PFSK-1 (cell line): ENCODE data around the gene TMEM132D.

ENCODE experiments used
- POLR2AphosphoS5 ChIP-seq: IDR thresholded peaks from 2 replicates; pipeline ENCODE4 v1.6.1; 2012; ENCODE audit warnings: low read depth, mild to moderate bottlenecking, control low read depth, low read length, moderate library complexity
- TF ChIP-seq, protein P1 (sequence below), 2 experiments: IDR thresholded peaks; 2 replicates each; pipeline versions ENCODE4 v1.6.1 to v1.8.0; 2011 to 2012; ENCODE audit warnings: low read depth in 2 of 2, low read length in 2 of 2, control low read depth in 1 of 2, inconsistent platforms in 1 of 2, mild to moderate bottlenecking in 1 of 2, moderate library complexity in 1 of 2; ENCODE audit not compliant: insufficient read depth in 1 of 2

- TF ChIP-seq POLR2AphosphoS5 = no peak
- TF ChIP-seq, protein P1, sequence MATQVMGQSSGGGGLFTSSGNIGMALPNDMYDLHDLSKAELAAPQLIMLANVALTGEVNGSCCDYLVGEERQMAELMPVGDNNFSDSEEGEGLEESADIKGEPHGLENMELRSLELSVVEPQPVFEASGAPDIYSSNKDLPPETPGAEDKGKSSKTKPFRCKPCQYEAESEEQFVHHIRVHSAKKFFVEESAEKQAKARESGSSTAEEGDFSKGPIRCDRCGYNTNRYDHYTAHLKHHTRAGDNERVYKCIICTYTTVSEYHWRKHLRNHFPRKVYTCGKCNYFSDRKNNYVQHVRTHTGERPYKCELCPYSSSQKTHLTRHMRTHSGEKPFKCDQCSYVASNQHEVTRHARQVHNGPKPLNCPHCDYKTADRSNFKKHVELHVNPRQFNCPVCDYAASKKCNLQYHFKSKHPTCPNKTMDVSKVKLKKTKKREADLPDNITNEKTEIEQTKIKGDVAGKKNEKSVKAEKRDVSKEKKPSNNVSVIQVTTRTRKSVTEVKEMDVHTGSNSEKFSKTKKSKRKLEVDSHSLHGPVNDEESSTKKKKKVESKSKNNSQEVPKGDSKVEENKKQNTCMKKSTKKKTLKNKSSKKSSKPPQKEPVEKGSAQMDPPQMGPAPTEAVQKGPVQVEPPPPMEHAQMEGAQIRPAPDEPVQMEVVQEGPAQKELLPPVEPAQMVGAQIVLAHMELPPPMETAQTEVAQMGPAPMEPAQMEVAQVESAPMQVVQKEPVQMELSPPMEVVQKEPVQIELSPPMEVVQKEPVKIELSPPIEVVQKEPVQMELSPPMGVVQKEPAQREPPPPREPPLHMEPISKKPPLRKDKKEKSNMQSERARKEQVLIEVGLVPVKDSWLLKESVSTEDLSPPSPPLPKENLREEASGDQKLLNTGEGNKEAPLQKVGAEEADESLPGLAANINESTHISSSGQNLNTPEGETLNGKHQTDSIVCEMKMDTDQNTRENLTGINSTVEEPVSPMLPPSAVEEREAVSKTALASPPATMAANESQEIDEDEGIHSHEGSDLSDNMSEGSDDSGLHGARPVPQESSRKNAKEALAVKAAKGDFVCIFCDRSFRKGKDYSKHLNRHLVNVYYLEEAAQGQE (IDR thresholded peaks at IDR 0.05; ENCODE audit: insufficient read depth in 1 of 2, low read depth in 2 of 2, low read length in 2 of 2) = no peak
Observed at GRCh38 chr12:129825316-129825715, 78.5 kb downstream of the TMEM132D start.
